Measurements from ENCODE around the gene HMG20A.

The HMG20A gene

GRCh38 chr15:77420610-77421369, at the start of gene HMG20A:
Gene HMG20A (plus strand): TSS chr15:77420888. CDS start chr15:77458408, 37,520 bp downstream.
- in situ Hi-C loops (cut with MboI; ENCODE audit: low pct_unique_long_range_greater_than_20kb, low sequenced_read_pairs): no loop called here
- peak; percentile 99 for DNase-seq

DNA sequence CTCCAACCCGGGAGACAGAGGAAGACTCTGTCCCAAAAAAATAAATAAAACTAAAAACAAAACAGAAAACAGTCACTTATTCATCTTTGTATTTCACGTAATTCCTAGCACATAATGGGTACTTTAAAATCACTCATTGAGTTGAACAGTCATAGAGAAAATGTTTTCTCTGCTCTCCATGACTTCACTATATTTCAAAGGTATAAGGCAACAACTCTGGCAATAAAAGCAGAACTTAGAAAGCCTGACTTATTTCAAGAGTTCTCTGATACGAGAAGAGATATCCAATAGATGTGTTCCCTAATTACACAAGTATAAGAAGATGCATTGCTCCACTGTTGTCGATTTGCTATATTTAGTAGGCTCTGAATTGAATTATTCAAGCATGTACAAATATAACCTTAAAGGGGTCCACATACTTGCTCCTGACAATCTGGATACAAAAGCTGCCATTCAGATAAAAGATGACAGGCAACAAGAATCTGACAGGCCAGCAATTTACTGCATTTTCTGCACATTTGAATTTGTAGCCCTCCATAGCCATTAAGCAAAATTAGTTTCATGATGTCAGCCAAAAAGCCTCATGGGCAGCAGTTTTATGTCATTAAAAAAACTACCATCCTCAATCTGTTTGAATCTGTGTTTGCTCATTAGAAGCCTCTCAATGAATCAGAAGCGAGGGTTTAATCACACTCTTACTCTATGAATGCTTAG, 48.7 kb upstream of the HMG20A start:
- in situ Hi-C loops (cut with MboI; ENCODE audit: low pct_unique_long_range_greater_than_20kb, low sequenced_read_pairs): no loop called here
- no peak for DNase-seq

- no peak for DNase-seq
- in situ Hi-C loops (cut with MboI; ENCODE audit: low pct_unique_long_range_greater_than_20kb, low sequenced_read_pairs): no loop called here
These were observed 47.2 kb upstream of the HMG20A start for GRCh38 chr15:77373441-77373840.

DNA sequence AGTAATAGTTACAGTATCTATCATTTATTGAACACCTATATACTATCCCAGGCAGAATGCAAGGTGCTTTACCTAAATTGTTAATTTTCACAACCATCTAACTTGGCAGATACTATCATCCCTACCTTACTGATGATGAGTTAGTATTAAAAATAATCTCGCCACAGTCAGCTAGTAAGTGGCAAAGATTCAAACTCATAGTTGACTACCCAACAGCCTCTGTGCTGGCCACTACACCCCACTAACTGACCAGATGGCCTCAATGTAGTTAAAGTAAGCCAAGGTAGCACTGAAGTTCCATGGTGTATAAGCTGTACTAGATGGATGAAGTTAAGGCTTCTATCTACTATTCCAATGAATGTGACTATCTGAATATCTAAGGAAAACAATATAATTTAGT, 45.6 kb upstream of the HMG20A start:
- in situ Hi-C loops (cut with MboI; ENCODE audit: low pct_unique_long_range_greater_than_20kb, low sequenced_read_pairs): no loop called here
- no peak for DNase-seq

- in situ Hi-C loops (cut with MboI; ENCODE audit: low pct_unique_long_range_greater_than_20kb, low sequenced_read_pairs): no loop called here
- DNase-seq: no peak
These were observed 43.9 kb upstream of the HMG20A start for GRCh38 chr15:77376770-77377169.

DNA sequence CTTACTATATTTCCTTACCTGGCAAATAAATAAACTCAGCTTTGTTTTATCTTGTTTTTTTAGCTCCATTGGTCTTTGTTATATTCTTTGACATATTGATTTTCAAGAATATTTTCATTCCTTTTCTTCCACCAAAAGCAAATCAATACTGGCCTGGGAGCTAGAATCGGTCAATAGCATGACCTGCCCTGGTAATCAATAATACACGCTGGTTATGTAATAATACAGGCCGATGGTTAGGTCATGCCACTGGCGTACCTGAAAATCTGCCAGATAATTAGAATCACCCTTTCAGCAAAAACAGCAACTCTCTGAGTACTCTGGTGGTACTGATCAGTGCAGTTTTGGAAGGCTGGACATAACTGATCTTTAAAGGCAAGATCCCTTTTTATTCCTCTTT, 40.7 kb upstream of the HMG20A start:
- DNase-seq: no peak
- in situ Hi-C loops (cut with MboI; ENCODE audit: low pct_unique_long_range_greater_than_20kb, low sequenced_read_pairs): no loop called here

DNA sequence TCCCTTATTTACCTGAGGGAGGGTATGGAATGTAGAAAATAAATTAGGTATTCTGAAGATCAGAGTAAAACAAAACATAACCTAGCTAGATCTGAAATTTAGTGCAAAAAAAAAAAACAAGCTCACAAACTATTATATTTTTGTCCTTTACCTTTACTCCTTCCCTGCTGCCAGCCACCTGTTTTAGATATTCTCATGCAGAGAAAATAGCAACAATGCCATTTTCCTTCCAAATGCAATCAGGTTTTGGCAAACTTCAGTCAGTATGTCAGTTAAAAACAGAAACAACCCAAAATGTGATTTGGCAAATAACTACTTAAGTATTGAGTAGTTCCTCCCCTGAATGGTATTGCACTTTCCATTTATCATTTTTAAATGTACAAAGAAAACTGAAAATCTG, 36.6 kb upstream of the HMG20A start:
- in situ Hi-C loops (cut with MboI; ENCODE audit: low pct_unique_long_range_greater_than_20kb, low sequenced_read_pairs): no loop called here
- DNase-seq: no peak

GRCh38 chr15:77384589-77385359, 35.9 kb upstream of the HMG20A start:
- in situ Hi-C loops (cut with MboI; ENCODE audit: low pct_unique_long_range_greater_than_20kb, low sequenced_read_pairs): no loop called here
- no peak for DNase-seq

DNA sequence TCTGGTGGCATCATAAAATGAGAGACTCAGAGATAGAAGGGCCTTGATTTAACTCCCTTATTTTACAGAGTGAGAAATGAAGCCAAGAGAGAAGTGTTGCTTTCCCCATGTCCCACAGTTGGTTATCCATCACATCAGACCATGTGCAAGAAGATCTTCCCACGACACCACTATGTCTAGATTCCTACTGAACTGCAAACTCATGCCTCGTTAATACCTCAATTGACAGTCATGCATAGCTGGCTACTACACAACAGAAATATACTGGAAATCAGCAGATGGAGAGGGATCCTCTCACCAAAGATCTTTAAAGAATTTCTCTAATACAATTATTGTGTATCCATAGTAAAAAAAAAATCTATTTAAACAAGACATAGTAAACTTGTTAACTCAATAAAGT, 34.1 kb upstream of the HMG20A start:
- no peak for DNase-seq
- in situ Hi-C loops (cut with MboI; ENCODE audit: low pct_unique_long_range_greater_than_20kb, low sequenced_read_pairs): no loop called here

DNA sequence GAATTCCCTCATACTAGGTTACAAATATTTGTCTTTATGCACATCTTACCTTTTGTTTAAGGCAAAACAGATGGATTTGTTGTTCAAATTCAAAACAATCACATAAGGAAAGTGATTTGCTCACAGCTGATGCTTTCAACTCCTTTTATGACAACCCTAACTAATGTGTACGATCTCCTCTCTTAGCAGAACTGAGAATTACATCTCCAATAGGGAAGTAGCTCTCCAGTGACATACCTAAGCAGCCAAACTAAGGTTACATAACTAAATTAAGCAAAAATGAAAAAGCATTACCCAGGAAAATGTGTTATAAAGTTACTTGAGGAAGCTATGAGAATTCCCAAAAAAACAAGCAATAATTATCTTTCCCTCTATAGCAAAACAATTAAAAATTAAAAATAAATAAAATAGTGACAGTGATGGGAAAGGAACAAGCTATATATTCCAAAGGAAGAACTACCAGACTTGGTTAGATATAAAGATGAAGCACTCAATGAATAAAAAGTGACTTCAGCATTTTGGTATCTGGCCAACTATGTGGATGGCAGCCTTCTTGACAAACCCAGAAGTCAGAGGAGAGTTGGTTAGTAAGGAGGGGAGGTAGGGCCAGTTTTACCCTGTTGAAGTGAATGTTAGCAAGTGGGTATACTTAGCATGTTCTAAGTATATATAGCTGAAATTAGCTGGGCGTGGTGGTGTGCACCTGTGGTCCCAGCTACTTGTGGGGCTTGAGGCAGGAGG, 33.2 kb upstream of the HMG20A start:
- in situ Hi-C loops (cut with MboI; ENCODE audit: low pct_unique_long_range_greater_than_20kb, low sequenced_read_pairs): no loop called here
- peak; percentile 16 for DNase-seq

DNA sequence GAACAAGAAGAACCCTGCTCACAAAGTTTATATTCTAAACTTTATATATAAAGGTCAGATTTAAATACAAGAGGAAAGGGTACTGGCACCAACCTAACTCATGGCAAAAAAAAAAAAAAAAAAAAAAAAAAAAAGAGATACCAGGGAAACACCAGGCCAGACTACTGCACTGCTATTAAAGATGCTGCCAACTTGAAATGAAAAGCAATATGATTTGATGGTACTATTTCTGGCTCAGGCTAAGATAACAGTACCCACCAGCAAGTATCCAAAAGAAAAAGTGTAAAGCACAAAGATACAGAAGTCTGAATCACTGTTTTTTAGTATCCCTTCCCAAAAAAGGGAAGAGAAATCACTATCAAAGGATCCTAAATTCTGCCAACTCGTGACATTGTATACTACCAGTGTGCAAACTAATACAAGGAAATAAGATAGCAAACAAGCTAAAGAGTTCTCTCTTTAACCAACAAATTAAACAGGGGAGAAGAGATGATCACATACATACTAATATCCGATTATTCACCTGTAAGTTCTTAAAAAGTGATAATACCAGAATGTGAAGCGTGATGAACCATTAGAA, 29.2 kb upstream of the HMG20A start:
- in situ Hi-C loops (cut with MboI; ENCODE audit: low pct_unique_long_range_greater_than_20kb, low sequenced_read_pairs): no loop called here

GRCh38 chr15:77392762-77393470, 27.8 kb upstream of the HMG20A start:
- DNase-seq: no peak
- in situ Hi-C loops (cut with MboI; ENCODE audit: low pct_unique_long_range_greater_than_20kb, low sequenced_read_pairs): no loop called here

More for the DNA sequence above, 29.2 kb upstream of the HMG20A start:
- no peak for DNase-seq

DNA sequence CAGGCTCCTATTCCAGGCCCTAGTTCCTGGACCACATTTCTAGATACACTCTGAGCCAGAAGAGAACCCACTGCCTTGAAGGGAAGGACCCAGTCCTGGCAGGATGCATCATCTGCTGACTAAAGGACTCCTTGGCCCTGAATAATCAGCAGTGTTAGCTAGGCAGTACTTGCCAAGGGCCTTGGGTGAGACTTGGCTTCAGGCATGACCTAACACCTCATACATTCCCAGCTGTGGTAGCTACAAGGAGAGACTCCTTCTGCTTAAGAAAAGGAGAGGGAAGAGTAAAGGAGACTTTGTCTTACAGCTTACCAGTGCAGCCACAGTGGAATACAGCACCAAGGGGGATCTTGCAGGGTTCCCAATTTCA, 27.2 kb upstream of the HMG20A start:
- no peak for DNase-seq
- in situ Hi-C loops (cut with MboI; ENCODE audit: low pct_unique_long_range_greater_than_20kb, low sequenced_read_pairs): no loop called here

GRCh38 chr15:77395013-77395774, 25.5 kb upstream of the HMG20A start:
- DNase-seq: no peak
- in situ Hi-C loops (cut with MboI; ENCODE audit: low pct_unique_long_range_greater_than_20kb, low sequenced_read_pairs): no loop called here

DNA sequence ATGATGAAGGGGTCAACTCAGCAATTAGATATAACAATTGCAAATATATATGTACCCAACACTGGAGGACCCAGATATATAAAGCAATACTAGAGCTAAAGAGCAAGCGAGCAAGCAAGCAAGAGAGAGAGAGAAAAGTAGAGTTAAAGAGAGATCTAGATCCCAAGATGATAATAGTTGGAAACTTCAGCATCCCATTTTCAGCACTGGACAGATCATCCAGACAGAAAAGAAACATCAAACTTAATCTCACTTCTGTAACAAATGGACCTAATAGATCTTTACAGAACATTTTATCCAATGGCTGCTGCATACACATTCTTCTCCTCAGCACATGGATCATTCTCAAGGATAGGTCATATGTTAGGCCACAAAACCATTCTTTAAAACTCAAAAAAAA, 24.0 kb upstream of the HMG20A start:
- DNase-seq: no peak
- in situ Hi-C loops (cut with MboI; ENCODE audit: low pct_unique_long_range_greater_than_20kb, low sequenced_read_pairs): no loop called here

DNA sequence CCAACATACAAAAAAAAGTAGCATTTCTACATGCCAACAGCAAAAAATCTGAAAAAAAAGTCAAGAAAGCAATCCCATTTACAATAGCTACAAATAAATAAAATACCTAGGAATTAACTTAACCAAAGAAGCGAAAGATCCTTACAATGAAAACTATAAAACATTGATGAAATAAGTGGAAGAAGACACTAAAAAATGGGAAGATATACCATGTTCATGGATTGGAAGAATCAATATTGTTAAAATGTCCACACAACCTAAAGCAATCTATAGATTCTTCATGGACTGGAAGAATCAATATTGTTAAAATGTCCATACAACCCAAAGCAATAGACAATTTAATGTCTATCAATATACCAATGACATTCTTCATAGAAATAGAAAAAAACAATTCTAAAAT, 21.8 kb upstream of the HMG20A start:
- no peak for DNase-seq
- in situ Hi-C loops (cut with MboI; ENCODE audit: low pct_unique_long_range_greater_than_20kb, low sequenced_read_pairs): no loop called here

GRCh38 chr15:77400258-77400657, 20.4 kb upstream of the HMG20A start:
- no peak for DNase-seq
- in situ Hi-C loops (cut with MboI; ENCODE audit: low pct_unique_long_range_greater_than_20kb, low sequenced_read_pairs): no loop called here

All from KBM-7 (cell line).